GM21528 (cell line): ENCODE results near the gene MRPL2.
"Not testable (repeated sequence)": the region's sequence is repeated elsewhere in the genome, so short reads cannot be mapped to it uniquely, and the experiment has no call there.

Source experiments
- ATAC-seq: cut with Tn5 transposase; IDR thresholded peaks from one replicate; pipeline ENCODE4 v1.9.1; 2021; ENCODE audit warnings: mild to moderate bottlenecking, moderate library complexity; ENCODE audit not compliant: unreplicated experiment, low FRiP score

The MRPL2 gene

GRCh38 chr6:43053545-43054205, 5.6 kb downstream of the MRPL2 start, which contains the start of gene CUL7:
Gene CUL7, minus strand, starts transcription at chr6:43053851. Its CDS starts 1,063 bp downstream, at chr6:43052788.
- peak; percentile 71 for ATAC-seq

GRCh38 chr6:43052842-43053544, 6.2 kb downstream of the MRPL2 start:
- ATAC-seq: peak; percentile 20

- ATAC-seq: no peak
These were observed 6.9 kb downstream of the MRPL2 start for GRCh38 chr6:43052225-43052841.

- no peak for ATAC-seq
These were observed 8.3 kb downstream of the MRPL2 start for GRCh38 chr6:43050981-43051380.

- no peak for ATAC-seq
These were observed 11.2 kb downstream of the MRPL2 start for GRCh38 chr6:43047998-43048397.

GRCh38 chr6:43045371-43045930, 13.8 kb downstream of the MRPL2 start:
- no peak for ATAC-seq

GRCh38 chr6:43043310-43043709, 15.9 kb downstream of the MRPL2 start:
- no peak for ATAC-seq

GRCh38 chr6:43041475-43041874, 17.8 kb downstream of the MRPL2 start:
- ATAC-seq: not testable (repeated sequence)

GRCh38 chr6:43040542-43041257, 18.5 kb downstream of the MRPL2 start:
- no peak for ATAC-seq

- no peak for ATAC-seq
These were observed 20.5 kb downstream of the MRPL2 start for GRCh38 chr6:43038727-43039126.

- ATAC-seq: no peak
These were observed 21.5 kb downstream of the MRPL2 start for GRCh38 chr6:43037706-43038105.

- no peak for ATAC-seq
These were observed 22.0 kb downstream of the MRPL2 start for GRCh38 chr6:43037197-43037596.

GRCh38 chr6:43036712-43037111, 22.5 kb downstream of the MRPL2 start:
- ATAC-seq: no peak

GRCh38 chr6:43035495-43036194, 23.6 kb downstream of the MRPL2 start:
- ATAC-seq: no peak

- no peak for ATAC-seq
These were observed 25.1 kb downstream of the MRPL2 start for GRCh38 chr6:43034190-43034525.

- ATAC-seq: no peak
These were observed 25.6 kb downstream of the MRPL2 start for GRCh38 chr6:43033496-43034189.

GRCh38 chr6:43032326-43032725, 26.9 kb downstream of the MRPL2 start:
- no peak for ATAC-seq

GRCh38 chr6:43029120-43029519, 30.1 kb downstream of the MRPL2 start:
- ATAC-seq: no peak

GRCh38 chr6:43026365-43026764, 32.9 kb downstream of the MRPL2 start:
- no peak for ATAC-seq

GRCh38 chr6:43024436-43024835, 34.8 kb downstream of the MRPL2 start:
- no peak for ATAC-seq
